Neuronal stem cell (in vitro differentiated cells): ENCODE results near the gene FGF1.
A peak's percentile ranks its signal among the peaks of the same experiment; 100 is the strongest.

ENCODE experiments used
- DNase-seq: peaks from one replicate; pipeline ENCODE4 v3.0.0-alpha.2; 2013; ENCODE audit warnings: low spot score
- H2AFZ ChIP-seq: one replicate; pipeline ENCODE4 v1.6.1; 2013; ENCODE audit warnings: mild to moderate bottlenecking, low read length, inconsistent platforms
- H2AK5ac ChIP-seq: 2 replicates; pipeline ENCODE4 v1.6.1; 2013; ENCODE audit warnings: low read depth, mild to moderate bottlenecking, inconsistent platforms, low read length, moderate library complexity, mixed read lengths
- H2BK120ac ChIP-seq: 2 replicates; pipeline ENCODE4 v1.6.1; 2013; ENCODE audit warnings: low read depth, mild to moderate bottlenecking, inconsistent platforms, low read length, moderate library complexity, mixed read lengths
- H2BK12ac ChIP-seq: one replicate; pipeline ENCODE4 v1.6.1; 2013; ENCODE audit warnings: low read length, inconsistent platforms
- H2BK15ac ChIP-seq: 2 replicates; pipeline ENCODE4 v1.6.1; 2013; ENCODE audit warnings: mild to moderate bottlenecking, low read length, inconsistent platforms, mixed read lengths
- H2BK5ac ChIP-seq: one replicate; pipeline ENCODE4 v1.6.1; 2013; ENCODE audit warnings: inconsistent platforms, mild to moderate bottlenecking, low read length, moderate library complexity
- H3K14ac ChIP-seq: one replicate; pipeline ENCODE4 v1.6.1; 2013; ENCODE audit warnings: low read length, inconsistent platforms
- H3K18ac ChIP-seq: 2 replicates; pipeline ENCODE4 v1.6.1; 2013; ENCODE audit warnings: low read length, inconsistent platforms
- H3K23ac ChIP-seq: 2 replicates; pipeline ENCODE4 v1.6.1; 2013; ENCODE audit warnings: low read depth, mild to moderate bottlenecking, mixed read lengths, low read length, inconsistent platforms; ENCODE audit not compliant: poor library complexity
- H3K27ac ChIP-seq: replicated peaks from 3 replicates; pipeline ENCODE4 v1.5.1; 2013; ENCODE audit warnings: low read length, inconsistent platforms
- H3K27me3 ChIP-seq, 3 experiments: 2 replicates each; pipeline ENCODE4 v1.6.1; 2013; ENCODE audit warnings: low read length in 3 of 3, mild to moderate bottlenecking in 2 of 3, inconsistent platforms in 1 of 3, low read depth in 1 of 3, mixed read lengths in 1 of 3, moderate library complexity in 1 of 3; ENCODE audit not compliant: control insufficient read depth in 3 of 3, insufficient read depth in 3 of 3
- H3K36me3 ChIP-seq, 2 donors: replicated peaks in 1 of 2; 2 replicates each; pipeline ENCODE4 v1.6.1; 2013; ENCODE audit warnings: low read length in 2 of 2; ENCODE audit not compliant: control insufficient read depth in 2 of 2, insufficient read depth in 2 of 2
- H3K4ac ChIP-seq: 2 replicates; pipeline ENCODE4 v1.6.1; 2013; ENCODE audit warnings: inconsistent platforms, mild to moderate bottlenecking, low read length, moderate library complexity
- H3K4me1 ChIP-seq, 2 donors: 1 replicate in 1 of 2; 2 replicates in 1 of 2; pipeline ENCODE4 v1.6.1; 2013; ENCODE audit warnings: low read length in 2 of 2, low read depth in 1 of 2; ENCODE audit not compliant: control insufficient read depth in 2 of 2, insufficient read depth in 1 of 2
- H3K4me2 ChIP-seq: one replicate; pipeline ENCODE4 v1.6.1; 2013; ENCODE audit warnings: mild to moderate bottlenecking, low read length, inconsistent platforms; ENCODE audit not compliant: insufficient read depth, poor library complexity, severe bottlenecking
- H3K4me3 ChIP-seq, 2 donors: 2 replicates each; pipeline ENCODE4 v1.5.1; 2013; ENCODE audit warnings: low read length in 2 of 2, mild to moderate bottlenecking in 2 of 2, inconsistent platforms in 1 of 2, moderate library complexity in 1 of 2
- H3K79me1 ChIP-seq: one replicate; pipeline ENCODE4 v1.6.1; 2013; ENCODE audit warnings: low read depth, mild to moderate bottlenecking, inconsistent platforms, low read length, moderate library complexity
- H3K9ac ChIP-seq: one replicate; pipeline ENCODE4 v1.6.1; 2013; ENCODE audit warnings: mild to moderate bottlenecking, low read depth, low read length, inconsistent platforms; ENCODE audit not compliant: poor library complexity
- H3K9me3 ChIP-seq, 2 donors: replicated peaks in 1 of 2; 2 replicates each; pipeline versions ENCODE3 to v1.6.1; 2013; ENCODE audit warnings: low read length in 2 of 2, mild to moderate bottlenecking in 2 of 2, inconsistent platforms in 1 of 2, low read depth in 1 of 2, mixed read lengths in 1 of 2, moderate library complexity in 1 of 2; ENCODE audit not compliant: control insufficient read depth in 2 of 2, insufficient read depth in 1 of 2
- H4K8ac ChIP-seq: one replicate; pipeline ENCODE4 v1.6.1; 2013; ENCODE audit warnings: low read depth, mild to moderate bottlenecking, inconsistent platforms, low read length, moderate library complexity
- H4K91ac ChIP-seq: one replicate; pipeline ENCODE4 v1.6.1; 2013; ENCODE audit warnings: low read length, low read depth, mild to moderate bottlenecking, inconsistent platforms; ENCODE audit not compliant: poor library complexity
- WGBS, 2 donors: extraction: QIAGEN DNeasy Blood & Tissue Kit; methylation state at CpG; one replicate each; pipeline ENCODE4 v1.1.7; 2013; ENCODE audit warnings: missing lambda C conversion rate in 2 of 2, mixed read lengths in 1 of 2; ENCODE audit not compliant: insufficient read length in 2 of 2, insufficient replicate concordance in 1 of 2; ENCODE audit errors: extremely low coverage in 2 of 2; 5-methylcytosine and 5-hydroxymethylcytosine counted together

Gene FGF1

DNA sequence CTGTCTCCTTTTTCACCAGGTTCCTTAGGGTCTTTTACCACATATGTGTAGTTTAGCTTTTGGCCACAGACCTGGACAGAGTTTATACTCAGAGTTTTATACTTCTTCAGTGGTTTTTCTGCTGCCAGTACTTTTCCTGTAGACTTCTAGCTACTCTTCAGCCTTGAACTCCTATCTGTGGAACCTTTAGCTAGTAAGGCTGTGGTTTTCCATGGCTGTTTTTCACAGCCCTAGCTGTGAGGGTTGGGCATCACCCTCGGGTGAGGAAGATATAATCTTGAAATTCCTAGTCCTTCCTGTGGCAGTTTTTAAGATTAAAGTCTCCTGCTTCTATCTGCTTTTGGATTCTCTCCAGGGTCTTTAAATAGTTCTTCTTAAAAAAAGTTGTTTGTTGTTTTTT is 109.1 kb downstream of the FGF1 start:
- Histone ChIP-seq H2BK15ac (no peak overlapping the region), H3K79me1 (no peaks in the 10 kb centered on the region), H2BK12ac (no peak overlapping the region), H4K8ac (no peak overlapping the region), H3K27me3 (no peaks in the 10 kb centered on the region), H3K4ac (no peak overlapping the region), H2BK120ac (no peak overlapping the region), H3K36me3 (no peaks in the 10 kb centered on the region), H3K14ac (no peak overlapping the region), H3K23ac (no peak overlapping the region), H3K4me3 (no peak overlapping the region), H3K18ac (no peak overlapping the region), H3K9me3 (peaks cover 0 to 4% of the 10 kb centered on the region in 2 donors), H3K4me2 (no peak overlapping the region), H3K4me1 (no peaks in the 10 kb centered on the region), H2AK5ac (no peak overlapping the region), H3K27ac (no peak overlapping the region), H3K9ac (no peak overlapping the region), H2BK5ac (no peak overlapping the region), H2AFZ (no peak overlapping the region), H4K91ac (no peak overlapping the region)
- DNase-seq, result no peak
- no CpG with 5 or more reads among the region's 1 CpG for WGBS, 2 donors

DNA sequence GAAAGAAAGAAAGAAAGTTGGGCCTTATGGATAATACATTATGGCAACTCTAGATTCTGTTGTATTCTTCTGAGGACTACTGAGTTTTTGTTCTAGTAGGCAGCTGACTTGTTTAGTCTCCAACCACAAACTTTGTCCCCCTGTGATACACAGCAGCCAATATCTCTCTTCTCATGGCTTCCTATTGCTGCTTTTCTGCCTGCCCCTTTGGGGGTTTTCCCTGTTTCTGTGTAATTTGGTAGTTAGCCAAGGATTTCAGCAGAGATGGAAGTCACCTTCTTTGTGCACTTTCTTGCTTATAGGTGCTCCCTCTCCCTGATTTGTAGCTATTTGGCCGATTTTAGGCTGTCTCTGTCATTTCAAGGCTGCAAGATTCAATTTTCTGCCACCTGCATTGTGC is 109.6 kb downstream of the FGF1 start:
- H3K14ac ChIP-seq, result no peak overlapping the region
- H4K8ac ChIP-seq, result no peak overlapping the region
- peaks cover 0 to 1% of the 10 kb centered on the region in 2 donors for H3K4me1 ChIP-seq
- no peak overlapping the region for H2AK5ac ChIP-seq
- H2BK120ac ChIP-seq, result no peak overlapping the region
- H2BK5ac ChIP-seq, result no peak overlapping the region
- peaks cover 0 to 4% of the 10 kb centered on the region in 2 donors for H3K9me3 ChIP-seq
- no peak overlapping the region for H2BK12ac ChIP-seq
- WGBS, 2 donors, result no CpG with 5 or more reads among the region's 1 CpG
- no peak overlapping the region for H3K4ac ChIP-seq
- no peak overlapping the region for H3K4me2 ChIP-seq
- no peak overlapping the region for H3K23ac ChIP-seq
- no peak overlapping the region for H3K18ac ChIP-seq
- H3K4me3 ChIP-seq, result no peak overlapping the region
- H3K36me3 ChIP-seq, result no peaks in the 10 kb centered on the region
- H3K27ac ChIP-seq, result no peak overlapping the region
- H4K91ac ChIP-seq, result no peak overlapping the region
- no peaks in the 10 kb centered on the region for H3K79me1 ChIP-seq
- no peak overlapping the region for H2AFZ ChIP-seq
- H3K9ac ChIP-seq, result no peak overlapping the region
- no peak overlapping the region for H2BK15ac ChIP-seq
- no peak for DNase-seq
- no peaks in the 10 kb centered on the region for H3K27me3 ChIP-seq

DNA sequence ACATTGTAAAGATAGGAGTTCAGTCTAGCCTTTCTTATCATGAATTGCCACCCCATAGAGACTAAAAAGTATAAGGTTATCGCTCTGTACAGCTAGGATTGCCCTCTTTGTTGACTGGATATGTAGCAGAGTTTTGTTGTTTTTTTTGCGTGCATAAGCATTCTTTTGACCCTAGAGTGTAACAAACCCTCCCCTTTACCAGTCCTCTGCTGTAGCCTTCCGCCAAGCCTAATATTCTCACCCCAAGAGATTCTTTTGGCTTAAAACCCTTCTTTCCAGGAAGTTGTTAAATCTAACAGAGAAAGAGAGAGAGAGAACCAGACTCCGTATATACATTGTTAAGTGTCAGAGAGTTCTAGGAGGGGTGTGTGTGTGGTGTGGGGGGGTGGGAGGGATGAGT is 113.9 kb downstream of the FGF1 start:
- no peak overlapping the region for H2BK12ac ChIP-seq
- H3K79me1 ChIP-seq, result no peaks in the 10 kb centered on the region
- no peak overlapping the region for H2BK120ac ChIP-seq
- no peak overlapping the region for H2BK5ac ChIP-seq
- H3K18ac ChIP-seq, result no peak overlapping the region
- H3K14ac ChIP-seq, result no peak overlapping the region
- no peaks in the 10 kb centered on the region for H3K9me3 ChIP-seq
- no peak overlapping the region for H3K4me2 ChIP-seq
- no peaks in the 10 kb centered on the region for H3K27me3 ChIP-seq
- no peak overlapping the region for H4K91ac ChIP-seq
- no peak overlapping the region for H2AK5ac ChIP-seq
- WGBS, 2 donors, result no CpG with 5 or more reads among the region's 4 CpGs
- H3K4ac ChIP-seq, result no peak overlapping the region
- H3K9ac ChIP-seq, result no peak overlapping the region
- no peak overlapping the region for H4K8ac ChIP-seq
- H3K27ac ChIP-seq, result no peak overlapping the region
- DNase-seq, result no peak
- peaks cover 0 to 2% of the 10 kb centered on the region in 2 donors for H3K4me1 ChIP-seq
- no peak overlapping the region for H2AFZ ChIP-seq
- no peak overlapping the region for H2BK15ac ChIP-seq
- no peak overlapping the region for H3K23ac ChIP-seq
- no peaks in the 10 kb centered on the region for H3K36me3 ChIP-seq
- H3K4me3 ChIP-seq, result no peak overlapping the region

DNA sequence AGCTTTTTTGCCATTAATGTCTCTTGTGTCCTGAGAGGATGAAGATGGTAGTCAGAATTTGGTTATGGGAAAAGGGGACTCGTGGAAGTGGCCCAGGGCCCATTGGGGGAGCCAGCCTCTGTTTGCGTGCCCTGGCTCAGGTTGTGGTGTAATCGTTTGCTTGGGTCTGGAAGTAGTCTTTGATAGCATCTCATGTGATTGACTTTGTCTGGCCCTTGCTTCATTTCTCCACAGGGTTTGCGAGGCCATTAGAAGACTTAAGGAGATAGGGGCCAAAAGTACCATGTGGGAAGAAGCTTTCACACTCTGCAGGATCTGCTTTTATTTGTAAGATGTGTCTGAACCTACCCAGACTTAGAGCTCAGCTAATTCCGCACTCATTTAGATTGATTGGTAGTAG is 114.5 kb downstream of the FGF1 start:
- H4K8ac ChIP-seq, result no peak overlapping the region
- H2AFZ ChIP-seq, result no peak overlapping the region
- H3K23ac ChIP-seq, result no peak overlapping the region
- no peak overlapping the region for H3K4ac ChIP-seq
- no peak overlapping the region for H3K4me2 ChIP-seq
- peaks cover 0 to 2% of the 10 kb centered on the region in 2 donors for H3K4me1 ChIP-seq
- no peak overlapping the region for H2AK5ac ChIP-seq
- H3K79me1 ChIP-seq, result no peaks in the 10 kb centered on the region
- DNase-seq, result no peak
- H3K18ac ChIP-seq, result no peak overlapping the region
- H3K36me3 ChIP-seq, result no peaks in the 10 kb centered on the region
- H2BK15ac ChIP-seq, result no peak overlapping the region
- WGBS, 2 donors, result no CpG with 5 or more reads among the region's 5 CpGs
- H2BK120ac ChIP-seq, result no peak overlapping the region
- no peak overlapping the region for H4K91ac ChIP-seq
- H2BK5ac ChIP-seq, result no peak overlapping the region
- no peaks in the 10 kb centered on the region for H3K27me3 ChIP-seq
- no peak overlapping the region for H3K27ac ChIP-seq
- peak overlapping the region in 1 of 2 donors; percentile 44 for H3K4me3 ChIP-seq
- H2BK12ac ChIP-seq, result no peak overlapping the region
- no peak overlapping the region for H3K9ac ChIP-seq
- no peaks in the 10 kb centered on the region for H3K9me3 ChIP-seq
- no peak overlapping the region for H3K14ac ChIP-seq
